NCI-H2029 treated with DMSO at 0.1 percent for 48 hours (cell line): ENCODE data around the gene SYNE4.
"Not testable (repeated sequence)": the region's sequence is repeated elsewhere in the genome, so short reads cannot be mapped to it uniquely, and the experiment has no call there.

ENCODE experiments used
- DNase-seq: peaks from one replicate; lab custom pipeline; 2025; lab: John Stamatoyannopoulos, UW

The SYNE4 gene, protein sequence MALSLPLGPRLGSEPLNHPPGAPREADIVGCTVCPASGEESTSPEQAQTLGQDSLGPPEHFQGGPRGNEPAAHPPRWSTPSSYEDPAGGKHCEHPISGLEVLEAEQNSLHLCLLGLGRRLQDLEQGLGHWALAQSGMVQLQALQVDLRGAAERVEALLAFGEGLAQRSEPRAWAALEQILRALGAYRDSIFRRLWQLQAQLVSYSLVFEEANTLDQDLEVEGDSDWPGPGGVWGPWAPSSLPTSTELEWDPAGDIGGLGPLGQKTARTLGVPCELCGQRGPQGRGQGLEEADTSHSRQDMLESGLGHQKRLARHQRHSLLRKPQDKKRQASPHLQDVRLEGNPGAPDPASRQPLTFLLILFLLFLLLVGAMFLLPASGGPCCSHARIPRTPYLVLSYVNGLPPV

GRCh38 chr19:36008336-36008978 lies at the start of gene SYNE4:
Gene SYNE4, minus strand, starts transcription at chr19:36008813. Its CDS starts 132 bp downstream, at chr19:36008681.
- peak; percentile 32 for DNase-seq

GRCh38 chr19:36054733-36055686 lies 46.4 kb upstream of the SYNE4 start, which contains the start of gene WDR62:
Gene WDR62, plus strand, starts transcription at chr19:36054897. Its CDS starts 75 bp downstream, at chr19:36054972.
- DNase-seq = peak; percentile 93

- peak; percentile 93 for DNase-seq
Measured at GRCh38 chr19:36054119-36054732, 45.6 kb upstream of the SYNE4 start, which contains the start of gene THAP8. Gene THAP8, minus strand, starts transcription at chr19:36054285. Its CDS starts 68 bp downstream, at chr19:36054217.

GRCh38 chr19:36051637-36052036 lies 43.0 kb upstream of the SYNE4 start:
- DNase-seq = no peak

DNA sequence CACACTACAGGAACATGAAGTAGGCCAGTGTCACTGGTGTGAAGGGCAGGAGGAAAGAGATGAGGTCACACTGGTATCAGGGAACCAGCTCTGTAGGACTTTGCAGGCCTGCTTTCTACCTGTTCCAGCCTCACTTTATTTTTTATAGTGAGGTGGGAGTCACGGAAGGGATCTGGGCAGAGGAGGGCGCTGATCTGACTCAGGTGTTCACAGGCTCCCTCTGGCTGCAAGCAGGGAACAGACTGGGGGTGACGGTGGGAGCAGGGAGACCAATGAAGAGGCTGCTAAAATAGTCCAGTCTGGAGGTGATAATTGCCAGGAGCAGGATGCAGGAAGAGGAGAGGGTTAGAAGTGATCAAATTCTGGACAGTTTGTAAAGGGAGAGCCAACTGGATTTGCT lies 42.6 kb upstream of the SYNE4 start:
- DNase-seq = no peak

GRCh38 chr19:36049080-36049698 lies 40.6 kb upstream of the SYNE4 start:
- peak; percentile 88 for DNase-seq

- no peak for DNase-seq
Measured at GRCh38 chr19:36047835-36048234, 39.2 kb upstream of the SYNE4 start.

DNA sequence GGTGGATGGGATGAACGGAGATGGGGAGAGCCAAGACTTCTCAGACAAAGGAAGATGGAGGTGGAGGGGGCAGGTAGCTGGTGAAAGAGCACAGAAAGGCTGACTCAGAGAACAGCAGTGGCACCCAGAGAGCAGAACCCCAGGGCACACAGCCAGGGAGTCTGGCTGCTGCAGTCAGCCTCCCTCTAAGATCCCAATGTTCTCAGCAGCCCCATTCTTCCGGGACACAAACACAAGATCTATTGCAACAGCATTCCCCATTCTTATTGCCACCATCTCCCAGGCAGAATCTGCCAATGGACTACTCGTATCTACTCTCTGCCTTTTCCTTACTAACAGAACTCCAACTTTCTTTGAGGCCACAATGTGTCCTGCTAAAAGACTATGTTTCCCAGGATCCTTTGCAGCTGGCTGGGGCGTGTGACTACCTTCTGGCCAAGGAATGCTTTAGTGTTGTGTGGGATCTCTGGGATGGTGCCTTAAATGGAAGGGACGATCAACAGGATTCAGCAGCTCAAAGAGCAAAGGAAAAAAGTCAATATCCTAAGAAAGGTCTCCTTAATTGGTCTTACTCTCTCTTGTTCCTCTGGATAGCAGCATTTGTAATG lies 37.9 kb upstream of the SYNE4 start:
- DNase-seq = no peak

GRCh38 chr19:36043952-36044351 lies 35.3 kb upstream of the SYNE4 start:
- no peak for DNase-seq

DNA sequence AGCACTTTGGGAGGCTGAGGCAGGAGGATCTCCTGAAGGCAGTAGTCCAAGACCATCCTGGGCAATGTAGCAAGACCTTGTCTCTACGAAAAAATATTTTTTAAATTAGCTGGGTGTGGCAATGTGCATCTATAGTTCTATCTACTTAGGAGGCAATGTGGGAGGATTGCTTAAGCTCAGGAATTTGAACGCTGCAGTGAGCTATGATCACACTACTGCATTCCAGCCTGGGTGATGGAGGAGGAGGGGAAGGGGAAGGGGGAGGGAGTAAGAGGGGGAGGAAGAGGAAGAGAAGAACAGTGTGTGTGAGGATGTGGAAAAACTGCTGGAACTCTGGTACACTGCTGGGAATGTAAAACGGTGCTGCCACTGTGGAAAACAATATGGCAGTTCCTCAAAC lies 33.2 kb upstream of the SYNE4 start:
- no peak for DNase-seq

- not testable (repeated sequence) for DNase-seq
Measured at GRCh38 chr19:36041092-36041491, 32.5 kb upstream of the SYNE4 start.

GRCh38 chr19:36040495-36040894 lies 31.9 kb upstream of the SYNE4 start:
- DNase-seq = no peak

DNA sequence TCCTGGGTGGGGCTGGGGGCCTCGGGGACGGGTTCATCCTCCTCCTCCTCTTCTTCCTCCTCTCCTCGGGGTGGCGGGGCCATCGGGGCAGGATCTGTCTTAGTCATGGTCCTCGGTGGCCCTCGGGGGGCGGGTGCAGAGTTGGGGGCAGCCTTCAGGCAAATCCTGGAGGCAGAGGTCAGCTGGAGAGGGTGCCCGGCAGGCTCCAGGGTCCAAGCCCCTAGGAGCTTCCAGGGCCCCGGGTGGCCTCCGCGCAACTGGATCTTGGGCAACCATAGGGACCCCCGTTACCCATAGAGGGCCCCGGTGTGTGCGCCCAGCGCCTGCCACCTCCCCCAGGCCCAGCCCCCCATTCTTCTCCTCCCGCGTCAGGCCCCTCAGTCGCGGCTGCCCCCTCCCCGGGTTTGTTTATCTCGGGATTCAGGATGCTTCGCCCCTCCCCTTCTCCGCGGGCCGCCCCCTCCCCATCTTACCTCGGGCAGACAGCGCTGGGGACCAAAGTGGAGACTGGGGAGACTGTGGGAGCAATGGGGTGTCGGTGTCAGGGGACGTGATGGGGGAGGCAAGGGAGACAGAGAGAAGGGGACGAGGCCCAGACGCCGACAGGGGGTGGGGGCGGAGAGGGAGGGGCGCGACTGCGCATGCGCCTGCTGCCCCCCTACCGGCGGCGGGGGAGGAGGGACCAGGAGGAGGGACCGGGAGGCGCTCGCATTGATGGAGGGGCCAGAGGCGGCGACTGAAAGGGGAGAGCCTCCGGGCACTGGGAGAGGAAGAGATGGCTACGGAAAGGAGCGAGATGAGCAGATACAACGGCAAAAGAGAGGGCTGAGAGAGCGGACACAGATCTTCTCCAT lies 23.9 kb upstream of the SYNE4 start, which contains the start of gene CLIP3:
Gene CLIP3 (minus strand): TSS at position 623 of the 854 bp plus-strand sequence. CDS start 516 bp downstream, at position 107.
- DNase-seq = peak; percentile 17

DNA sequence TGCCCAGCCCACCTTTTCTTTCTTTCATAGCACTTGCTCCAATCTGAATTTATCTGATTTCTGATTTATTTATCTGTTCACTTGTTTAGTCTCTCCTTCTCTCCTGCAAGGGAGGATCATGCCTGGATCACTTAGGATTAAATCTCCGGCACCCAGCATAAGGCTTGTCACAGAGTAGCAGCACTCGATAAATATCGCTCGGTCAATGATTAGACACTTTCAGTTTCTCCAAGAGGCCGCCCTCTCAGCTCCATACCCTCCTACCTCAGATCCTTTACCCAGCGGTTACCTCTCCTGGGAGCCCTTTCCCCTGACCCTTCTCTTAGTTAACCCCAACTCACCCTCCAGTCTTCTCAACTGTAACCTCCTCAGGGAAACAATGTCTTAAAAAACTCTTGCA lies 22.7 kb upstream of the SYNE4 start:
- no peak for DNase-seq

- DNase-seq = no peak
Measured at GRCh38 chr19:36030264-36031148, 21.9 kb upstream of the SYNE4 start.

GRCh38 chr19:36028313-36029041 lies 19.9 kb upstream of the SYNE4 start:
- no peak for DNase-seq

- no peak for DNase-seq
Measured at GRCh38 chr19:36027696-36028095, 19.1 kb upstream of the SYNE4 start.
